Mucosa of descending colon (tissue), 3 donors: ENCODE data around the gene MRPL38. TPM values are rescaled to one million over a fixed set of nuclear protein-coding genes. Genes with fewer than 3 reads are reported as not detected.

Experiments used
- ATAC-seq: fragments of 200-7000 bp; cut with Tn5 transposase; one replicate; pipeline ENCODE4 v1.9.1; 2020; ENCODE audit warnings: mild to moderate bottlenecking, moderate library complexity
- DNase-seq, 3 donors: peaks; one replicate each; pipeline ENCODE4 v3.0.0-alpha.2; 2020
- H3K36me3 ChIP-seq: fragments of 200-600 bp; one replicate; pipeline ENCODE4 v1.8.0; 2021; ENCODE audit warnings: low read depth, mild to moderate bottlenecking
- H3K4me1 ChIP-seq: fragments of 200-600 bp; one replicate; pipeline ENCODE4 v1.8.0; 2021; ENCODE audit warnings: low read depth, mild to moderate bottlenecking
- H3K4me3 ChIP-seq: fragments of 200-600 bp; one replicate; pipeline ENCODE4 v1.8.0; 2021; ENCODE audit warnings: mild to moderate bottlenecking
- H3K9me3 ChIP-seq: fragments of 200-600 bp; one replicate; pipeline ENCODE4 v1.8.0; 2021; ENCODE audit warnings: mild to moderate bottlenecking
- CTCF ChIP-seq: fragments of 200-600 bp; IDR thresholded peaks from one replicate; pipeline ENCODE4 v1.8.0; 2022; ENCODE audit warnings: antibody characterized with exemption, mild to moderate bottlenecking
- intact Hi-C, 2 donors: fragments of 100-400 bp; cut with DNase I in 1 of 2; cut with micrococcal nuclease in 1 of 2; formaldehyde crosslinking; loops; one replicate each; pipeline versions ENCODE4 v1.11.0 to v1.11.1; 2022; cut with DNase I, micrococcal nuclease
- total RNA-seq, 3 donors: library from RNA; stranded (reverse); fragmentation: NEBNext Ultra II Directional in 2 of 3; extraction: Animal tissue kit (Norgen Biotek cat#: 25700) in 2 of 3; gene quantifications; one replicate each; pipeline versions ENCODE4 v1.2.1 to v1.2.4, GENCODE V29; 2021 to 2023
- donor health status: DM: no; HTN: no; CAD: no; lungs with moderate emphysema.
- donor health status: DM: no; HTN: no; CAD: no.
- donor health status: DM: no; HTN: yes; CAD: no.

MRPL38 gene
- total RNA-seq, 3 donors from 2014 or later, result 87.0 to 98.0 (median 89.4) TPM

DNA sequence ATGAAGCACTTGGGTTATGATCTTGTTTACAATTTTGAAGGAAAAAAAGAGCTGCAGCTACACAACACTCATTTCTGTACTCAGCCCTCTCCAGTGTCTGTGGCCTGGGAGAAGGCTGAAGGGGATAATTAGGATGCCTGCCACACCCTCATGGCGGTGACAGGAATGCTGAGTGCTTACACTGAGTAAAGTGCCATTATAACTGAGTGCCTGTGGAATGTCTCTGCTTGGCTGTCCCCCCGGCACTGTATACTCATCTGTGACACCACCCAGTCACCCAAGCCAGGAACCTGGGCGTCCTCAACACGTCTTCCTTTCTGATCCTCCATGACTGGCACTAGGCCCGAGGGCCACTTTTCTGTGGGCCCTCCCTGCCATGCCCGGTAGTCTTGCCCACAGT, 3.5 kb upstream of the MRPL38 start:
- no peak for TF ChIP-seq CTCF
- H3K4me3 ChIP-seq, result no peak overlapping the region
- intact Hi-C loops, result loop anchor here (10.0 kb wide), 1 partner anchor 97 kb away; the partner anchor contains the start of gene CDK3 (in 2 of the 2)
- no peaks in the 10 kb centered on the region for H3K9me3 ChIP-seq
- ATAC-seq (no peak), DNase-seq (no peak)
- no peaks in the 10 kb centered on the region for H3K36me3 ChIP-seq
- H3K4me1 ChIP-seq, result peaks cover 12% of the 10 kb centered on the region

- TF ChIP-seq CTCF, result no peak
- H3K9me3 ChIP-seq, result no peaks in the 10 kb centered on the region
- H3K36me3 ChIP-seq, result no peaks in the 10 kb centered on the region
- intact Hi-C loops, result loop anchor here (10.0 kb wide), 1 partner anchor 98 kb away; the partner anchor contains the start of gene CDK3 (in 2 of the 2)
- no peak overlapping the region for H3K4me3 ChIP-seq
- H3K4me1 ChIP-seq, result peaks cover 12% of the 10 kb centered on the region
- no peak for DNase-seq
- no peak for ATAC-seq
Measured at GRCh38 chr17:75906143-75906884, 1.6 kb upstream of the MRPL38 start.

DNA sequence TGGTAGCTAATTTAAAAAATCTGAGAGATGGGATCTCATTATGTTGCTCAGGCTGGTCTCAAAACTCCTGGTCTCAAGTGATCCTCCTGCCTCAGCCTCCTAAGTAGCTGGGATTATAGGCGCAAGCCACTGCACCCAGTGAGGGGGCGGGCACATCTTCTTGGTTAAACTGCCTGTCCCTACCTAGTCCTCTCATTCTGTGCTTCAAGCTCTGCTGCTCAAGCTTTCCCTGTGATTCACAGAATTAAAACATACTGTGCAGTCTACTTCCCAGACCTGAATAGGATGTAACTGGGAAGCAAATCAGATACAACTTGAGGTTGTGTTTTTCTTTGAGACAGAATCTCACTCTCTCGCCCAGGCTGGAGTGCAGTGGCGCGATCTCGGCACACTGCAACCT, 2.3 kb downstream of the MRPL38 start:
- no peak for TF ChIP-seq CTCF
- Histone ChIP-seq H3K4me3 (no peak overlapping the region), H3K36me3 (no peaks in the 10 kb centered on the region), H3K9me3 (no peaks in the 10 kb centered on the region), H3K4me1 (peaks cover 7% of the 10 kb centered on the region)
- no peak for ATAC-seq
- DNase-seq, result no peak
- intact Hi-C loops, result loop anchor here (10.0 kb wide), 1 partner anchor 102 kb away; the partner anchor contains the start of gene CDK3 (in 2 of the 2)

DNA sequence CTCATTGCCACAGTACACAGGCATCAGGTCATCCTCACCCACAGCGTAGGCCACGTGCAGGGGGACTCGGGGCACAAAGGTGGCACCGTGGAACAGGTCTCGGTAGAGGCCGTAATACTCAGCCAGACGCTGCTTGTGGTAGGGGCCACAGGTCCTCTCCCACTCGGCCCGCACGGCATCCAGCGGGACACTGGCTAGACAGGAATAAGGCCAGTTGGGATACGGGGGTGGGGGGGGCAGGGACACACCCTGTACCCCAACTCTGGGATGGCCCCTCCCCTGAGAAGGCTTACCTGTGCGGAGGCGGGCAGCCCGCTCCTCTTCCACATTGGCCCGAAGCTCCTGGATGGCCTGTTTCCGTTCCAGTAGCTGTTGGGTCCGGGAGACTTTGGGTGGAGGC, 3.0 kb downstream of the MRPL38 start:
- no peak for TF ChIP-seq CTCF
- H3K9me3 ChIP-seq, result no peaks in the 10 kb centered on the region
- H3K4me1 ChIP-seq, result peaks cover 11% of the 10 kb centered on the region
- intact Hi-C loops, result loop anchor here (10.0 kb wide), 1 partner anchor 103 kb away; the partner anchor contains the start of gene CDK3 (in 2 of the 2)
- no peak overlapping the region for H3K4me3 ChIP-seq
- ATAC-seq (no peak), DNase-seq (no peak)
- no peaks in the 10 kb centered on the region for H3K36me3 ChIP-seq

- H3K9me3 ChIP-seq, result no peaks in the 10 kb centered on the region
- intact Hi-C loops, result loop anchor here (10.0 kb wide), 1 partner anchor 104 kb away; the partner anchor contains the start of gene CDK3 (in 2 of the 2)
- TF ChIP-seq CTCF, result no peak
- H3K36me3 ChIP-seq, result no peaks in the 10 kb centered on the region
- no peak for ATAC-seq
- H3K4me3 ChIP-seq, result no peak overlapping the region
- no peak for DNase-seq
- peaks cover 12% of the 10 kb centered on the region for H3K4me1 ChIP-seq
Measured at GRCh38 chr17:75900691-75901533, 3.8 kb downstream of the MRPL38 start.
